ENCODE results near the gene CABLES2.

GRCh38 chr20:62349556-62350097 is 57.5 kb downstream of the CABLES2 start:
- no peak for TF ChIP-seq POLR2A (IDR thresholded peaks at IDR 0.05)
- no peak for TF ChIP-seq CTCF (IDR thresholded peaks at IDR 0.05)
